ENCODE results near the gene TMEM156. TPM values are rescaled to one million over a fixed set of nuclear protein-coding genes. Genes with fewer than 3 reads are reported as not detected.

Gene TMEM156
- total RNA-seq, 4 donors from 2014 or later = not detected

- no peak for ATAC-seq
- H3K36me3 ChIP-seq = no peaks in the 10 kb centered on the region
- intact Hi-C loops (cut with DNase I; ENCODE audit: low total_unique reads) = loop anchor here (5.0 to 10.0 kb wide), 2 partner anchors 96 to 728 kb away; no protein-coding TSS in a partner anchor
Observed at GRCh38 chr4:39043058-39043860, 11.1 kb upstream of the TMEM156 start.

DNA sequence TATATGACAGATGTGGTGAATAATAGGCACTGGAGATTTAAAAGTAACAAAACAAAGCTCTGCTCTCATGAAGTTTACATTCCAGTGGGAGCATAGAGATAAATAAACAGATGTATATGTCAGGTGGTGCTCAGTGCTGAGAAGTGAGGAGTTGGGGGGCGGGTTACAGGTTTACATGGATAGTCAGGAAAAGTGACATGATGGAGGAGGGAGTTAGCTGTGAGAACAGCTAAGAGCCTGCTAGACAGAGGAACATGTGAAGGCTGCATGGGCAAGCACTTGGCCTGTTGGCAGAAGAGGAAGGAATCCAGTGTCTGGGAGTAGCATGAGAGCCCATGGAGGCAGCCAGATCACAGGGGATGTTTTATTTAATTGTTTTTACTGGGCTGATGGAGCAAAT is 10.2 kb upstream of the TMEM156 start:
- Histone ChIP-seq H3K27me3 (no peaks in the 10 kb centered on the region), H3K4me1 (peaks cover 6 to 17% of the 10 kb centered on the region in 2 donors), H3K9me3 (no peaks in the 10 kb centered on the region), H3K36me3 (no peaks in the 10 kb centered on the region), H3K27ac (peak overlapping the region; percentile 42 to 87 (median 78)), H3K4me3 (no peak overlapping the region)
- no peak for TF ChIP-seq POLR2A (IDR thresholded peaks at IDR 0.05)
- TF ChIP-seq, protein P1, sequence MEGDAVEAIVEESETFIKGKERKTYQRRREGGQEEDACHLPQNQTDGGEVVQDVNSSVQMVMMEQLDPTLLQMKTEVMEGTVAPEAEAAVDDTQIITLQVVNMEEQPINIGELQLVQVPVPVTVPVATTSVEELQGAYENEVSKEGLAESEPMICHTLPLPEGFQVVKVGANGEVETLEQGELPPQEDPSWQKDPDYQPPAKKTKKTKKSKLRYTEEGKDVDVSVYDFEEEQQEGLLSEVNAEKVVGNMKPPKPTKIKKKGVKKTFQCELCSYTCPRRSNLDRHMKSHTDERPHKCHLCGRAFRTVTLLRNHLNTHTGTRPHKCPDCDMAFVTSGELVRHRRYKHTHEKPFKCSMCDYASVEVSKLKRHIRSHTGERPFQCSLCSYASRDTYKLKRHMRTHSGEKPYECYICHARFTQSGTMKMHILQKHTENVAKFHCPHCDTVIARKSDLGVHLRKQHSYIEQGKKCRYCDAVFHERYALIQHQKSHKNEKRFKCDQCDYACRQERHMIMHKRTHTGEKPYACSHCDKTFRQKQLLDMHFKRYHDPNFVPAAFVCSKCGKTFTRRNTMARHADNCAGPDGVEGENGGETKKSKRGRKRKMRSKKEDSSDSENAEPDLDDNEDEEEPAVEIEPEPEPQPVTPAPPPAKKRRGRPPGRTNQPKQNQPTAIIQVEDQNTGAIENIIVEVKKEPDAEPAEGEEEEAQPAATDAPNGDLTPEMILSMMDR (IDR thresholded peaks at IDR 0.05 in 4 of 5, conservative IDR thresholded peaks at IDR 0.05 in 1 of 5) = no peak
- intact Hi-C loops (cut with DNase I; ENCODE audit: low total_unique reads) = loop anchor here (5.0 to 10.0 kb wide), 2 partner anchors 95 to 728 kb away; no protein-coding TSS in a partner anchor
- DNase-seq (no peak), ATAC-seq (no peak)
- in situ Hi-C loops (cut with MboI; ENCODE audit: low sequenced_read_pairs in 4 of 4) = loop anchor here in 1 of 4 donors (10.0 kb wide), 1 partner anchor 142 kb away; the partner anchor contains the start of gene WDR19

More at GRCh38 chr4:39043058-39043860, 11.1 kb upstream of the TMEM156 start:
- peak overlapping the region in 3 of 4 donors; percentile 54 to 72 (median 60) for H3K4me3 ChIP-seq
- no peak for DNase-seq
- no peaks in the 10 kb centered on the region for H3K27me3 ChIP-seq
- in situ Hi-C loops (cut with MboI; ENCODE audit: low sequenced_read_pairs in 4 of 4) = loop anchor here in 1 of 4 donors (10.0 kb wide), 1 partner anchor 142 kb away; the partner anchor contains the start of gene WDR19
- peak overlapping the region; percentile 68 to 87 (median 78) for H3K27ac ChIP-seq
- no peaks in the 10 kb centered on the region for H3K9me3 ChIP-seq
- TF ChIP-seq POLR2A (IDR thresholded peaks at IDR 0.05) = no peak
- TF ChIP-seq, protein P1 (IDR thresholded peaks at IDR 0.05 in 4 of 5, conservative IDR thresholded peaks at IDR 0.05 in 1 of 5) = no peak
- peaks cover 6 to 17% of the 10 kb centered on the region in 2 donors for H3K4me1 ChIP-seq

- no peak overlapping the region for H3K4me3 ChIP-seq
- no peak for TF ChIP-seq POLR2A (IDR thresholded peaks at IDR 0.05)
- TF ChIP-seq, protein P1 (IDR thresholded peaks at IDR 0.05 in 4 of 5, conservative IDR thresholded peaks at IDR 0.05 in 1 of 5) = no peak
- no peaks in the 10 kb centered on the region for H3K9me3 ChIP-seq
- H3K27ac ChIP-seq = no peak overlapping the region
- no peaks in the 10 kb centered on the region for H3K36me3 ChIP-seq
- in situ Hi-C loops (cut with MboI; ENCODE audit: low sequenced_read_pairs in 4 of 4) (no loop called here), intact Hi-C loops (cut with DNase I; ENCODE audit: low total_unique reads) (no loop called here)
- no peaks in the 10 kb centered on the region for H3K27me3 ChIP-seq
- no peak for DNase-seq
- H3K4me1 ChIP-seq = peaks cover 5 to 9% of the 10 kb centered on the region in 2 donors
- ATAC-seq = no peak
Observed at GRCh38 chr4:39039108-39039507, 6.9 kb upstream of the TMEM156 start.

- Histone ChIP-seq H3K4me1 (peaks cover 0 to 1% of the 10 kb centered on the region in 2 donors), H3K27me3 (no peaks in the 10 kb centered on the region), H3K36me3 (no peaks in the 10 kb centered on the region), H3K27ac (no peak overlapping the region), H3K9me3 (no peaks in the 10 kb centered on the region), H3K4me3 (no peak overlapping the region)
- TF ChIP-seq POLR2A (IDR thresholded peaks at IDR 0.05) = no peak
- TF ChIP-seq, protein P1 (IDR thresholded peaks at IDR 0.05 in 4 of 5, conservative IDR thresholded peaks at IDR 0.05 in 1 of 5) = no peak
- in situ Hi-C loops (cut with MboI; ENCODE audit: low sequenced_read_pairs in 4 of 4) = no loop called here
- intact Hi-C loops (cut with DNase I; ENCODE audit: low total_unique reads) = no loop called here
- ATAC-seq (no peak), DNase-seq (no peak)
Observed at GRCh38 chr4:39037941-39038340, 5.7 kb upstream of the TMEM156 start.

Data from gastrocnemius medialis (tissue), 4 donors.